ENCODE results near the gene TNFRSF13B. TPM values are rescaled to one million over a fixed set of nuclear protein-coding genes. Genes with fewer than 3 reads are reported as not detected.

The TNFRSF13B gene
- total RNA-seq, 6 donors from 2014 or later, result 0.57 to 6.3 (median 2.1) TPM; not detected in 1

DNA sequence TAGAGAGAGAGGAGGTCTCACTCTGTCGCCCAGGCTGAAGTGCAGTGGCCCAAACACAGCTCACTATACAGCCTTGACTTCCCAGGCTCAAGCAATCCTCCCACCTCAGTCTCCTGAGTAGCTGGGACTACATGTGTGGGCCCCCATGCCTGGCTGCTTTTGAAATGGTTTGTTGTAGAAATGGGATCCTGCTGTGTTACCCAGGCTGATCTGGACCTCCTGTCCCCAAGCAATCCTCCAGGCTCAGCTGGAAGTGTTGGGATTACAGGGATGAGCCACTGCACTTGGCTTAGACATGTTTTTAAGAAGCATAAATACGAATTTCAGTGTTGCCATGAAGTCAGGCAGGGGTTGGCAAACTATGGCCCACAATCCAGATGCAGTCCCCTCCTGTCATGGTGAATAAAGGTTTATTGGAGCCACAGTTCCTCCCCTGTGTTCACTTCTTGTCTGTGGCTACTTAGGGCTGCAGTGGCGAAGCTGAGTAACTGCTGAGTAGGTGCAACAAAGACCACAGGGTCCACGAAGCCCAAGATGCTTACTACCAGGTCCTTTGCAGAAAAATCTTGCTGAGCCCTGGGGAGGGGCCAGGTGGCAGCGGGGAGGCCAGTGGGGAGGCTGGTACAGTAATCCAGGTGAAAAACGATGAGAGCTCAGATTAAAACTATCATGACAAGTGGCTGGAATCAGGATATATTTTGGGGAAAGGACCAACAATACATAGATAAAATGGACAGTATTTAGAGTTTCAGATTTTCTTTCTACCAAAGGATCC is 35.2 kb downstream of the TNFRSF13B start:
- WGBS, 2 donors, result 89 to 93% methylated on average over 5 to 6 of the region's 6 CpGs
- DNase-seq (no peak), ATAC-seq (ENCODE audit: low FRiP score in 2 of 2) (no peak)
- Histone ChIP-seq H3K27me3 (no peaks in the 10 kb centered on the region), H3K27ac (no peak overlapping the region), H3K36me3 (no peaks in the 10 kb centered on the region), H3K4me1 (no peaks in the 10 kb centered on the region), H3K9me3 (no peaks in the 10 kb centered on the region), H3K4me3 (no peak overlapping the region)
- no peak for TF ChIP-seq POLR2A (IDR thresholded peaks at IDR 0.05)
- no peak for TF ChIP-seq EP300 (IDR thresholded peaks at IDR 0.05)
- TF ChIP-seq, protein P1, sequence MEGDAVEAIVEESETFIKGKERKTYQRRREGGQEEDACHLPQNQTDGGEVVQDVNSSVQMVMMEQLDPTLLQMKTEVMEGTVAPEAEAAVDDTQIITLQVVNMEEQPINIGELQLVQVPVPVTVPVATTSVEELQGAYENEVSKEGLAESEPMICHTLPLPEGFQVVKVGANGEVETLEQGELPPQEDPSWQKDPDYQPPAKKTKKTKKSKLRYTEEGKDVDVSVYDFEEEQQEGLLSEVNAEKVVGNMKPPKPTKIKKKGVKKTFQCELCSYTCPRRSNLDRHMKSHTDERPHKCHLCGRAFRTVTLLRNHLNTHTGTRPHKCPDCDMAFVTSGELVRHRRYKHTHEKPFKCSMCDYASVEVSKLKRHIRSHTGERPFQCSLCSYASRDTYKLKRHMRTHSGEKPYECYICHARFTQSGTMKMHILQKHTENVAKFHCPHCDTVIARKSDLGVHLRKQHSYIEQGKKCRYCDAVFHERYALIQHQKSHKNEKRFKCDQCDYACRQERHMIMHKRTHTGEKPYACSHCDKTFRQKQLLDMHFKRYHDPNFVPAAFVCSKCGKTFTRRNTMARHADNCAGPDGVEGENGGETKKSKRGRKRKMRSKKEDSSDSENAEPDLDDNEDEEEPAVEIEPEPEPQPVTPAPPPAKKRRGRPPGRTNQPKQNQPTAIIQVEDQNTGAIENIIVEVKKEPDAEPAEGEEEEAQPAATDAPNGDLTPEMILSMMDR (IDR thresholded peaks at IDR 0.05), result no peak
- TF ChIP-seq POLR2AphosphoS5 (IDR thresholded peaks at IDR 0.05), result no peak

DNA sequence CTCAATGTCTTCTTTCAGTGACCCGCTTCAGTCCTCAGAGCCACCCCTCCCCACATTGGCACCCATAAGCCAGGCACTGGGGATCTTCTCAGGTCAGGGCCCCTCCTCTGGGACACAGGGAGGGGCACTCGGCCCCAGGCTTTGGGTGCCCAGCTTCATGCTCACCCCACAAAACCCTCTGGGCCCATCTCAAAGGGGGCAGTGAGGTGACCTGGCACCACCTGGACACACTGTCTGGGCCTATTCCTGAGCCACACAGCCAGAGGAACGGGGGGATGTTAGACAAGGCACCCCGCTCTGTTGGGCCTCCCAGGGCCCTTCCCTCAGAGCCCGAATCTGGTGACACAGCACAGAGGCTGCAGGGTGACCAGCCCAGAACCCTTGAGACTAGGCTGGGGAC is 36.1 kb downstream of the TNFRSF13B start:
- no peaks in the 10 kb centered on the region for H3K4me1 ChIP-seq
- TF ChIP-seq EP300 (IDR thresholded peaks at IDR 0.05) (no peak), POLR2AphosphoS5 (IDR thresholded peaks at IDR 0.05) (no peak), POLR2A (IDR thresholded peaks at IDR 0.05) (no peak)
- TF ChIP-seq, protein P1 (IDR thresholded peaks at IDR 0.05), result no peak
- H3K9me3 ChIP-seq, result no peaks in the 10 kb centered on the region
- DNase-seq, result no peak
- H3K36me3 ChIP-seq, result no peaks in the 10 kb centered on the region
- no peak overlapping the region for H3K27ac ChIP-seq
- H3K27me3 ChIP-seq, result no peaks in the 10 kb centered on the region
- H3K4me3 ChIP-seq, result no peak overlapping the region
- no peak for ATAC-seq (ENCODE audit: low FRiP score in 2 of 2)
- 93 to 95% methylated on average over 4 to 5 of the region's 5 CpGs for WGBS, 2 donors

DNA sequence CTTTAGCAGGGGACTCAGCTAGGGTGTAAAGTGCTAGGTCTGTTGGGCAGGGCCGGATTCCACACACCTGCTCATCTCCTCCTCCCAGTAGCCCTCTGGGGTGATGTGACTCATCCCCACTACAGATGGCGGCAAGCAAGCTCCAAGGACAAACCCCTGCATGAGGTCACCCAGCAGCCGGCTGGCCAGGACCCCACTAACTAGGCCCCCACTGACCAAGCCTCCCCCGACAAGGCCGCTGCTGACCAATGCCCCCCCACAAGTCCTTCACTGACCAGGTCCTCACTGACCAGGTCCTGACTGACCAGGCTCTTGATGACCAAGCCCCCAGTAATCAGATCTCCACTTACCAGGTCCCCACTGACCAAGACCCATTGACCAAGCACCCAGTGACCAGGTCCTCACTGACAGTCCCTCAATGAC is 36.7 kb downstream of the TNFRSF13B start:
- H3K9me3 ChIP-seq, result no peaks in the 10 kb centered on the region
- no peaks in the 10 kb centered on the region for H3K4me1 ChIP-seq
- 91 to 100% methylated on average over 2 to 3 of the region's 5 CpGs for WGBS, 2 donors
- H3K27me3 ChIP-seq, result no peaks in the 10 kb centered on the region
- H3K4me3 ChIP-seq, result no peak overlapping the region
- DNase-seq (peak in 1 of 2 donors; percentile 16), ATAC-seq (ENCODE audit: low FRiP score in 2 of 2) (no peak)
- TF ChIP-seq POLR2AphosphoS5 (IDR thresholded peaks at IDR 0.05) (no peak), EP300 (IDR thresholded peaks at IDR 0.05) (no peak), POLR2A (IDR thresholded peaks at IDR 0.05) (no peak)
- TF ChIP-seq, protein P1 (IDR thresholded peaks at IDR 0.05), result no peak
- no peaks in the 10 kb centered on the region for H3K36me3 ChIP-seq
- H3K27ac ChIP-seq, result no peak overlapping the region

DNA sequence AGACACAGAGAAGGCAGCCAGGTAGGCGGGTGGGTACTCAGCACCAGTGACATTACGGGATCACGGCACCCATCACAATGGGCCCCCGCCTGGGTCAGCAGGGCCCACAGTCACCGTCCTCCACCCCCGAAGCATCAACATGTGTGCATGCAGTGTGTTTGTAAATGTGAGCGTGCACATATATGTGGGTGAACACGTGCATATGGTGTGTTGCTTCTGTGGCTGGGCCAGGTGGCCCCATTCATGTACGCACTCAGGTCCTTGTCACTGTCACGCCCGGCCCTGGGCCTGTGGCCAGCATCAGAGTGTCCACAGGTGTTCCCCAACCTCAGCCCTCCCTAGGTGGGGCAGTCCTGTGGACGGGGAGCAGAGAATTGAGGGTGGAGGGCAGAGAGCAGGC is 37.1 kb downstream of the TNFRSF13B start:
- Histone ChIP-seq H3K27me3 (no peaks in the 10 kb centered on the region), H3K27ac (no peak overlapping the region), H3K4me3 (no peak overlapping the region), H3K36me3 (no peaks in the 10 kb centered on the region), H3K9me3 (no peaks in the 10 kb centered on the region), H3K4me1 (no peaks in the 10 kb centered on the region)
- TF ChIP-seq EP300 (IDR thresholded peaks at IDR 0.05) (no peak), POLR2AphosphoS5 (IDR thresholded peaks at IDR 0.05) (no peak), POLR2A (IDR thresholded peaks at IDR 0.05) (no peak)
- TF ChIP-seq, protein P1 (IDR thresholded peaks at IDR 0.05), result no peak
- ATAC-seq (ENCODE audit: low FRiP score in 2 of 2) (no peak), DNase-seq (peak in 1 of 2 donors; percentile 15)
- 82 to 93% methylated on average over 6 to 12 of the region's 12 CpGs for WGBS, 2 donors
